ENCODE results near the gene TPSB2.
"Not testable (repeated sequence)": the region's sequence is repeated elsewhere in the genome, so short reads cannot be mapped to it uniquely, and the experiment has no call there.

Gene TPSB2

DNA sequence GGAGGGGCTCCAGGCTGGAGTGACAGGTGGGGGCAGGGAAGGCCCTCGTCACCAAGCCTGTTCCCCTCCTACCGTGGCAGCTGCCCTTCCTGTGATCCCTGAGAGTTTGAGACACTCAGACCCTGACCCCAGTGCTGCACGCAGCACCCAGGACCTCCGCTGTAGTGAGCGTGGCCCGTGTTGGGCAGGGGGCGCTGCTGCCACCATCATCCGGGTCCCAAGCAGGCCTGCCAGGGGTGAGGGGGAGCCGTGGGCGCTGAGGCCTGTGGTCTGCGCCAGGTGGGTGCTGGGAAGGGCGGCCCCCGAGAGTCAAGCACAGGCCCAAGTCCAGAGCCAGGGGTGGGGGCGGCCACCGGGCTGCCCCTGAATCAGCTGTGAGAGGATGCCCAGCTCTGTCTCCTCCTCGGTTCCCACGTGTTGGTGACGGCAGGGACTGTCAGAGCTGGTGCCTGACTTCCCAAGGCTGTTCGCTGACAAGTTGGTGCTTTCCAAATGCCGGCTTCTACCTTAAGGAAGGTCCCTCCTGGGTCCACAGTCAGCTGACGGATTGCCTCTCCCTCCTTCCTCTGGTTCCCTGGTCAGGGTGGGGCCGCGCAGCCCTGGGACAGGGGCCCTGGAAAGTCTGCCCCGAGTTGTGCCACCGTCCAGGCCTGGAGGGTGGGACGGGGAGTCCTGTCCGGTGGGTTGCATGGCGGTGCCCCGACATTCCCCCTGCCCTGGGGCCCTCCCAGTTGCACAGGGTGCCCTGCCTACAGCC is 36.0 kb downstream of the TPSB2 start:
- Histone ChIP-seq H3K4me1 (ENCODE audit: control insufficient read depth in 1 of 2, insufficient read depth in 2 of 2, low read length in 2 of 2) (peaks cover 0 to 14% of the 10 kb centered on the region in 2 donors), H3K27me3 (ENCODE audit: control insufficient read depth in 1 of 2, insufficient read depth in 2 of 2, low read length in 2 of 2) (no peaks in the 10 kb centered on the region), H3K4me3 (ENCODE audit: low read depth in 1 of 2, low read length in 2 of 2) (no peak overlapping the region), H3K36me3 (ENCODE audit: control insufficient read depth in 1 of 2, insufficient read depth in 2 of 2, low read length in 2 of 2) (no peaks in the 10 kb centered on the region), H3K9me3 (ENCODE audit: control insufficient read depth in 1 of 2, low read length in 2 of 2) (no peaks in the 10 kb centered on the region), H3K27ac (ENCODE audit: low read depth, low read length) (no peak overlapping the region), H3K9ac (ENCODE audit: low read depth in 1 of 2, low read length in 2 of 2) (no peak overlapping the region)

DNA sequence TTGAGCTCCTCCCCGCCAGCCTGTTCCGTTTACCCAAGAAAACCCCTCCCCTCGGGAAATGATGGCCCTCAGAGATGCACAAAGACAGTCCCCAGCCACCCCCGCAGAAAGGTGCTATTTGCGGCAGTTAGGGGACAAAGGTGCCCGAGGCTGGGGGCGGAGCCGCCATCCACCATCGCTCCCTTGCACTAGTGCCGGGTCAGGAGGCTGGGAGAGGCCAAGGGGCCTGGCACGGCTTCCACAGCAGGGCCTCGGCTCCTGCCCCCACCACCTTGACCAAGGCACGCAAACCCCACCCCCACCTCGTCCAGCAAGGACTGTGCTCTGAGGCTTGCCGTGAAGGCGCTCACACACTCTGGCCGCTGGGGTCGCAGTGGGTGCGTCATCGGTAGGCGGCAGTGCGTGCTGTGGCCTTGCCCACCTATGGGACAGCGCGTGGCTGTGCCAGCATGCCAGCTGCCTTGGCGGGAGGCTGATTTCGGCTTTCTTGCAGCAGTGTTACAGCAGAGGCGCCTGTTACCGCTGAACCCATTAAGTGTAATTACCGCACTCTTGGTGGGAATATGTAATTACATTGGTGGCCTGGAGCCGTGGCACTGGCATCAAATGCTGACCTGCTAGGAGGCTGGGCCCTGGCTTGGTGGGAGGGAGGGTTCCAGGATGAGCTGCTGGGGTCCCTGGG is 36.7 kb downstream of the TPSB2 start:
- H3K27ac ChIP-seq (ENCODE audit: low read depth, low read length), result peak overlapping the region; percentile 20

DNA sequence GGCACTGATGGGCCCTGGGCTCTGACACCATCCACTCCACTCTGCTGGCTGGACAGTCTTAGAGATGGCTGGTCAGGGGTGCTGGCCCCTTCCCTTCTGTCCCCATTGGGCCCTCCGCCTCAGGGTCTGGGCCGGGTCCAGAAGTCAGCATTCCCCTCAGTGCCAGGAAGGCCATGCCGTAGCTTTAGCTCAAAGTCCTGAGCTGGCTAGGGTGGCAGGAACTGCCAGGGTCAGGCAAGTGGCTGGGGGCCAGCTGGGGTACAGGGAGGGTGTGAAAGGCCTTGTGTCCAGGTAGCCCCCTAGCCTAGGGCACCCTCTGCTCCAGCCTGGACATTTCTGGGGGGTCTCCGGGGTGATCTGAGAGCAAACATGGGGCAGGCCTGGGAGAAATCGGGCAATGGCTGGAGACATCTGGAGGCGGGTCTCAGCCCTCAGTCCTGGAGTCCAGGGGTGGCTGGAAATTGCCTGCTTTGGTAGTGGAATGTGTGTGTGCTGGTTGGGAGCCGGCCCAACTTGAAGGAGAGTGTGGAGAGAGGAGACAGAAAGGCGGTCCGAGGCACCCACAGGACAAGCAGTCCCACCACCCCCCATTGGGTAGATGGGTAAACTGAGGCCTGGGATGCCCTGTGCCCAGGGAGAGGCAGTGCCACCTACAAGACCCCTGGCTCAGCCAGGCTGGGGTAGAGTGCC is 37.5 kb downstream of the TPSB2 start:
- H3K9ac ChIP-seq (ENCODE audit: low read depth in 1 of 2, low read length in 2 of 2), result no peak overlapping the region
- peaks cover 0 to 14% of the 10 kb centered on the region in 2 donors for H3K4me1 ChIP-seq (ENCODE audit: control insufficient read depth in 1 of 2, insufficient read depth in 2 of 2, low read length in 2 of 2)
- H3K36me3 ChIP-seq (ENCODE audit: control insufficient read depth in 1 of 2, insufficient read depth in 2 of 2, low read length in 2 of 2), result no peaks in the 10 kb centered on the region
- H3K27ac ChIP-seq (ENCODE audit: low read depth, low read length), result peak overlapping the region; percentile 20
- H3K27me3 ChIP-seq (ENCODE audit: control insufficient read depth in 1 of 2, insufficient read depth in 2 of 2, low read length in 2 of 2), result no peaks in the 10 kb centered on the region
- H3K4me3 ChIP-seq (ENCODE audit: low read depth in 1 of 2, low read length in 2 of 2), result no peak overlapping the region
- H3K9me3 ChIP-seq (ENCODE audit: control insufficient read depth in 1 of 2, low read length in 2 of 2), result no peaks in the 10 kb centered on the region

More for the DNA sequence above, 36.7 kb downstream of the TPSB2 start:
- no peak overlapping the region for H3K9ac ChIP-seq (ENCODE audit: low read depth in 1 of 2, low read length in 2 of 2)
- H3K27me3 ChIP-seq (ENCODE audit: control insufficient read depth in 1 of 2, insufficient read depth in 2 of 2, low read length in 2 of 2), result no peaks in the 10 kb centered on the region
- H3K4me3 ChIP-seq (ENCODE audit: low read depth in 1 of 2, low read length in 2 of 2), result no peak overlapping the region
- H3K36me3 ChIP-seq (ENCODE audit: control insufficient read depth in 1 of 2, insufficient read depth in 2 of 2, low read length in 2 of 2), result no peaks in the 10 kb centered on the region
- H3K4me1 ChIP-seq (ENCODE audit: control insufficient read depth in 1 of 2, insufficient read depth in 2 of 2, low read length in 2 of 2), result peaks cover 0 to 14% of the 10 kb centered on the region in 2 donors
- H3K9me3 ChIP-seq (ENCODE audit: control insufficient read depth in 1 of 2, low read length in 2 of 2), result no peaks in the 10 kb centered on the region

DNA sequence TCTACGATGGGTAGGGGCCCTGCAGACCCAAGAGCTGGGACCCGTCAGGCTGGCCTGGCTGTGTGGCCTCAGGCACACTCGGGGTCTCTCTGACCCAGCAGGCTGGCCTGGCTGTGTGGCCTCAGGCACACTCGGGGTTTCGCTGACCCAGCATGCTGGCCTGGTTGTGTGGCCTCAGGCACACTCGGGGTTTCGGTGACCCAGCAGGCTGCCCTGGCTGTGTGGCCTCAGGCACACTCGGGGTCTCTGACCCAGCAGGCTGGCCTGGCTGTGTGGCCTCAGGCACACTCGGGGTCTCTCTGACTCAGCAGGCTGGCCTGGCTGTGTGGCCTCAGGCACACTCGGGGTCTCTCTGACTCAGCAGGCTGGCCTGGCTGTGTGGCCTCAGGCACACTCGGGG is 39.2 kb downstream of the TPSB2 start:
- H3K36me3 ChIP-seq (ENCODE audit: control insufficient read depth in 1 of 2, insufficient read depth in 2 of 2, low read length in 2 of 2); H3K4me3 ChIP-seq (ENCODE audit: low read depth in 1 of 2, low read length in 2 of 2); H3K9ac ChIP-seq (ENCODE audit: low read depth in 1 of 2, low read length in 2 of 2); H3K27ac ChIP-seq (ENCODE audit: low read depth, low read length); H3K27me3 ChIP-seq (ENCODE audit: control insufficient read depth in 1 of 2, insufficient read depth in 2 of 2, low read length in 2 of 2); H3K9me3 ChIP-seq (ENCODE audit: control insufficient read depth in 1 of 2, low read length in 2 of 2): not testable (repeated sequence)
- peaks cover 0 to 14% of the 10 kb centered on the region in 2 donors for H3K4me1 ChIP-seq (ENCODE audit: control insufficient read depth in 1 of 2, insufficient read depth in 2 of 2, low read length in 2 of 2)

DNA sequence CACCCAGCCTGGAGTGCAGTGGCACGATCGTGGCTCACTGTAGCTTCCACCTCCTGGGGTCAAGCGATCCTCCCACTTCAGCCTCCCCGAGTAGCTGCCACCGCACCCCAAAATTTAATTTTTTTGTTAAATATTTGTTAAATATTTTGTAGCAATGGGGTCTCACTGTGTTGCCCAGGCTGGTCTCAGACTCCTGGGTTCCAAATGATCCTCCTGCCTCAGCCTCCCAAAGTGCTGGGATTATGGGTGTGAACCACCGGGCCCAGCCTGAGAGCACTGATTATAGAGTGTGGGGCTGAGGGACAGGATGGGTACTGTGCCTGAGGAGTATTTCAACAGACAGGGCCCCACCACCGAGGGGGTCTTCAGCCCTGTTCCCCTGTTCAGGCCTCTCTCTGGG is 40.5 kb downstream of the TPSB2 start:
- Histone ChIP-seq H3K9ac (ENCODE audit: low read depth in 1 of 2, low read length in 2 of 2) (no peak overlapping the region), H3K27me3 (ENCODE audit: control insufficient read depth in 1 of 2, insufficient read depth in 2 of 2, low read length in 2 of 2) (no peaks in the 10 kb centered on the region), H3K4me3 (ENCODE audit: low read depth in 1 of 2, low read length in 2 of 2) (no peak overlapping the region), H3K9me3 (ENCODE audit: control insufficient read depth in 1 of 2, low read length in 2 of 2) (no peaks in the 10 kb centered on the region), H3K4me1 (ENCODE audit: control insufficient read depth in 1 of 2, insufficient read depth in 2 of 2, low read length in 2 of 2) (peaks cover 0 to 14% of the 10 kb centered on the region in 2 donors), H3K36me3 (ENCODE audit: control insufficient read depth in 1 of 2, insufficient read depth in 2 of 2, low read length in 2 of 2) (no peaks in the 10 kb centered on the region), H3K27ac (ENCODE audit: low read depth, low read length) (no peak overlapping the region)

DNA sequence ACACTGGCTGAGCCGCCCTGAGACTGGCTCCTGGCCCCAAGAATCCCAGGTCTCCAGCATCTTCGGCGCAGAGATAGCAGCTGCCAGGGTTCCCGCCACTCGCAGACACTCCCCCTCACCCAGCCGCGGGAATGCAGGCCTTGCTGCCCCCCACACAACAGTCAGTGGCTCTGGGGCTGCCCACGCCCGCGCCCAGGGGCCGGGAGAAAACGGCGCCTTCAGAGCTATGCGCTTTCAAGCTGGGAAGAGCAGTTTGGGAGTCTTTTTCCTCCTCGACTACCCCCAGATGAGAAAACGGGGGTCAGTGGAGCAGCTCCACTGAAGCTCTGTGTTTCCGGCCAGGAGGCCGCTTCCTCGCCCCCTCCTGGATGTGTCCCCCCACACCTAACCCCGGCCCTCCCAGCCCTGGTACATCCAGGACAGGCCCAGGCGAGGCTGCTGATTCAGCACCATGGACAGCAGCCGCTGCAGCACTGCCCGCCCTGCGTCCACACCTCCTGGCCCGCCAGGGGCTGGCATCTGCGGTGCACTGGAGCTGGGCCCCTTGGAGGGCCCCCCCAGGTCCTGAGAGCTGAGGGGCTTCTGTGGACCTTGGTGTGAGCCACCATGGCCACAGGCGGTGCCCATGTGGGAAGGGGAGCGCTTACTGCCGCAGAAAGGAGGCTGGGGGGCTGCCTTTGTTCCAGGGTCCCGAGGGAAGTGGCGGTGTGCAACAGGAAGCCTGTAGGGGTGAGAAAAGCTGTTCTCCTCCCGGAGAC is 41.4 kb downstream of the TPSB2 start:
- no peaks in the 10 kb centered on the region for H3K27me3 ChIP-seq (ENCODE audit: control insufficient read depth in 1 of 2, insufficient read depth in 2 of 2, low read length in 2 of 2)
- H3K9ac ChIP-seq (ENCODE audit: low read depth in 1 of 2, low read length in 2 of 2), result no peak overlapping the region
- peaks cover 0 to 9% of the 10 kb centered on the region in 2 donors for H3K4me1 ChIP-seq (ENCODE audit: control insufficient read depth in 1 of 2, insufficient read depth in 2 of 2, low read length in 2 of 2)
- no peak overlapping the region for H3K27ac ChIP-seq (ENCODE audit: low read depth, low read length)
- H3K4me3 ChIP-seq (ENCODE audit: low read depth in 1 of 2, low read length in 2 of 2), result no peak overlapping the region
- H3K9me3 ChIP-seq (ENCODE audit: control insufficient read depth in 1 of 2, low read length in 2 of 2), result no peaks in the 10 kb centered on the region
- H3K36me3 ChIP-seq (ENCODE audit: control insufficient read depth in 1 of 2, insufficient read depth in 2 of 2, low read length in 2 of 2), result no peaks in the 10 kb centered on the region

DNA sequence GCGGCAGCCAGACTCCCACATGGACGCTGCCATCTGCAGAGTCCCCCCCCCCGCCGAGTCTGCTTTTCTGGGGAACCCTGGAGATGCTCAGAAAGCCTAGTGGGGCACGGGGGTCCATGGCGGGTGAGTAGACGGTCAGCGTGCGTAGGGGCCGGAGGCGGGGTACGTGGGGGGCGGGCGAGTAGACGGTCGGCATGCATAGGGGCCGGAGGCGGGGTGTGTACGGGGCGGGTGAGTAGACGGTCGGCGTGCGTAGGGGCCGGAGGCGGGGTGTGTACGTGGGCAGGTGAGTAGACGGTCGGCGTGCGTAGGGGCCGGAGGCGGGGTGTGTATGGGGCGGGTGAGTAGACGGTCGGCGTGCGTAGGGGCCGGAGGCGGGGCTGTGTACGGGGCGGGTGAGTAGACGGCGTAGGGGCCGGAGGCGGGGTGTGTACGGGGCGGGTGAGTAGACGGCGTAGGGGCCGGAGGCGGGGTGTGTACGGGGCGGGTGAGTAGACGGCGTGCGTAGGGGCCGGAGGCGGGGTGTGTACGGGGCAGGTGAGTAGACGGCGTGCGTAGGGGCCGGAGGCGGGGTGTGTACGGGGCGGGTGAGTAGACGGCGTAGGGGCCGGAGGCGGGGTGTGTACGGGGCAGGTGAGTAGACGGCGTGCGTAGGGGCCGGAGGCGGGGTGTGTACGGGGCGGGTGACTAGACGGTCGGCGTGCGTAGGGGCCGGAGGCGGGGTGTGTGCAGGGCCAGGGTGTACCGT is 44.4 kb downstream of the TPSB2 start:
- not testable (repeated sequence) for H3K9me3 ChIP-seq (ENCODE audit: control insufficient read depth in 1 of 2, low read length in 2 of 2); H3K27ac ChIP-seq (ENCODE audit: low read depth, low read length); H3K4me3 ChIP-seq (ENCODE audit: low read depth in 1 of 2, low read length in 2 of 2); H3K4me1 ChIP-seq (ENCODE audit: control insufficient read depth in 1 of 2, insufficient read depth in 2 of 2, low read length in 2 of 2); H3K36me3 ChIP-seq (ENCODE audit: control insufficient read depth in 1 of 2, insufficient read depth in 2 of 2, low read length in 2 of 2); H3K27me3 ChIP-seq (ENCODE audit: control insufficient read depth in 1 of 2, insufficient read depth in 2 of 2, low read length in 2 of 2); H3K9ac ChIP-seq (ENCODE audit: low read depth in 1 of 2, low read length in 2 of 2)

DNA sequence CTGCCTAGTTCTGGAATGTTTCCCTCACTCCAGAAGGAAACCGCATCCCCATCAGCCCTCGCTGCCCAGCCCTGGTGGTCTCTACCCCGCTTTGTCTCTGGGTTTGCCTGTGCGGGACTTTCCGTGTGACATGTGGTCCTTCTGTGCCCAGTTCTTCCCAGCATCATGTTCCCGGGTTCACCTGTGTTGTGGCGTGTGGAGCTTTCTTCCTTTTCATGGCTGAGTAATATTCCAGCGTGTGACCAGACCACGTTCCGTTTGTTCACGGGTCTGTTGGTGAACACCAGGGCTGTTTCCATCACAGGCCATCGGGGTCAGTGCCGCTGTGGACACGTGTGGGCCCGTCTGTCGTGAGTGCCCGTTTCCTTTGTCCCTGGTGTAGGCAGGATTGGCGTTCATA is 45.0 kb downstream of the TPSB2 start:
- Histone ChIP-seq H3K27ac (ENCODE audit: low read depth, low read length) (no peak overlapping the region), H3K4me1 (ENCODE audit: control insufficient read depth in 1 of 2, insufficient read depth in 2 of 2, low read length in 2 of 2) (no peaks in the 10 kb centered on the region), H3K9ac (ENCODE audit: low read depth in 1 of 2, low read length in 2 of 2) (no peak overlapping the region), H3K4me3 (ENCODE audit: low read depth in 1 of 2, low read length in 2 of 2) (no peak overlapping the region), H3K36me3 (ENCODE audit: control insufficient read depth in 1 of 2, insufficient read depth in 2 of 2, low read length in 2 of 2) (no peaks in the 10 kb centered on the region), H3K9me3 (ENCODE audit: control insufficient read depth in 1 of 2, low read length in 2 of 2) (no peaks in the 10 kb centered on the region), H3K27me3 (ENCODE audit: control insufficient read depth in 1 of 2, insufficient read depth in 2 of 2, low read length in 2 of 2) (no peaks in the 10 kb centered on the region)

DNA sequence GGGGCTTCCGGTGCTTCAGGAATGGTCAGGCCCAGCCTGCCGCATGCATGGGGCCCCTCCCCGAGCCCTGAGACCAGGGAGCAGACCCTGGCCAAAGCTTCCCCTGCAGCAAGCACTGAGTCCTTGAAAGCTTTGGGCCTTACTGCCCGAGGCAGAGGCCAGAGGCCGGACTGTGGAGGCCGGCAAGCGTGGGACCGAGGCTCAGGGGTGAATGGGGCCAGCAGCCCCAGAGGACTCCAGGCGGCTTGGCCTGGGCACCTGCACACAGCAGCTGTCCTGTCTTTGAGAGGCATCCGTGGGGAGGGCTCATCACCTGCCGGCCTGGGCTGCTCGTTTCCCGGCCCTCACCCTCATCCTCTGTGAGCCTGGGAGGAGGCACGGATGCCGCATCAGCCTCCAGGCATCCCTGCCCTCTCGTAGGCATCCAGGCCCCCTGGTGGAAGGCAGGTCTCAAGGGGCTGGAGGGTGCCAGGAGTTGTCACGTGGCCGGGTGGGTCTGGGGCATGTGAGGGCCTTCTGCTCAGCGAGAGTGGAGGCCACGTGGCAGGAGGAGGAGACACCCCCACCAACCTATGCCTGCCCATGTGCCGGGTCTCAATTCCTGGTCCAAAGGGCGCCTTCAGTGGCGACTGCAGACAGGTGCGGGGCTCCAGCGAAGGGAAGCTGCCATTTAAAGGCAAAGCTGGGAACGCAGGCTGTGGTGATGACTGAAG is 45.7 kb downstream of the TPSB2 start:
- H3K4me3 ChIP-seq (ENCODE audit: low read depth in 1 of 2, low read length in 2 of 2), result no peak overlapping the region
- no peaks in the 10 kb centered on the region for H3K36me3 ChIP-seq (ENCODE audit: control insufficient read depth in 1 of 2, insufficient read depth in 2 of 2, low read length in 2 of 2)
- no peaks in the 10 kb centered on the region for H3K27me3 ChIP-seq (ENCODE audit: control insufficient read depth in 1 of 2, insufficient read depth in 2 of 2, low read length in 2 of 2)
- no peak overlapping the region for H3K9ac ChIP-seq (ENCODE audit: low read depth in 1 of 2, low read length in 2 of 2)
- H3K27ac ChIP-seq (ENCODE audit: low read depth, low read length), result no peak overlapping the region
- no peaks in the 10 kb centered on the region for H3K4me1 ChIP-seq (ENCODE audit: control insufficient read depth in 1 of 2, insufficient read depth in 2 of 2, low read length in 2 of 2)
- no peaks in the 10 kb centered on the region for H3K9me3 ChIP-seq (ENCODE audit: control insufficient read depth in 1 of 2, low read length in 2 of 2)
